ENCODE data around the gene C6orf120.

Gene C6orf120

GRCh38 chr6:169724494-169725124 is 22.7 kb downstream of the C6orf120 start, which contains the start of gene PHF10:
Gene PHF10, minus strand, starts transcription at chr6:169724500. Its CDS starts 569 bp downstream, at chr6:169723931.
- DNase-seq (ENCODE audit: low read depth in 2 of 2, low spot score in 1 of 2) = peak in 1 of 2 donors; percentile 41

- no peak for DNase-seq (ENCODE audit: low read depth in 2 of 2, low spot score in 1 of 2)
Measured at GRCh38 chr6:169725125-169726048, 23.5 kb downstream of the C6orf120 start.

GRCh38 chr6:169726049-169726400 is 24.1 kb downstream of the C6orf120 start:
- no peak for DNase-seq (ENCODE audit: low read depth in 2 of 2, low spot score in 1 of 2)

- DNase-seq (ENCODE audit: low read depth in 2 of 2, low spot score in 1 of 2) = no peak
Measured at GRCh38 chr6:169726963-169727362, 25.0 kb downstream of the C6orf120 start.

GRCh38 chr6:169729961-169730360 is 28.0 kb downstream of the C6orf120 start:
- DNase-seq (ENCODE audit: low read depth in 2 of 2, low spot score in 1 of 2) = no peak

GRCh38 chr6:169738204-169738975 is 36.5 kb downstream of the C6orf120 start:
- no peak for DNase-seq (ENCODE audit: low read depth in 2 of 2, low spot score in 1 of 2)

- DNase-seq (ENCODE audit: low read depth in 2 of 2, low spot score in 1 of 2) = no peak
Measured at GRCh38 chr6:169738976-169739529, 37.1 kb downstream of the C6orf120 start.

GRCh38 chr6:169741344-169741743 is 39.4 kb downstream of the C6orf120 start:
- DNase-seq (ENCODE audit: low read depth in 2 of 2, low spot score in 1 of 2) = no peak

- no peak for DNase-seq (ENCODE audit: low read depth in 2 of 2, low spot score in 1 of 2)
Measured at GRCh38 chr6:169745405-169745804, 43.5 kb downstream of the C6orf120 start.

- no peak for DNase-seq (ENCODE audit: low read depth in 2 of 2, low spot score in 1 of 2)
Measured at GRCh38 chr6:169746556-169746955, 44.6 kb downstream of the C6orf120 start.

GRCh38 chr6:169751242-169752073 is 49.5 kb downstream of the C6orf120 start, which contains the start of the genes DYNLT2 and ERMARD:
Gene DYNLT2, minus strand, starts transcription at chr6:169751572. Its CDS starts 114 bp downstream, at chr6:169751458.
Gene ERMARD, plus strand, starts transcription at chr6:169751622. Its CDS starts 36 bp downstream, at chr6:169751658.
- DNase-seq (ENCODE audit: low read depth in 2 of 2, low spot score in 1 of 2) = peak; percentile 81 to 90

- no peak for DNase-seq (ENCODE audit: low read depth in 2 of 2, low spot score in 1 of 2)
Measured at GRCh38 chr6:169752074-169752623, 50.2 kb downstream of the C6orf120 start.

Data from stimulated activated CD8-positive, alpha-beta memory T cell treated with anti-CD3 and anti-CD28 coated beads, Interleukin-4, amount 100 ng/mL, for 1 hour (primary cell).